Measurements from ENCODE around the gene CACNB2. TPM values are rescaled to one million over a fixed set of nuclear protein-coding genes. Genes with fewer than 3 reads are reported as not detected.
A peak's percentile ranks its signal among the peaks of the same experiment; 100 is the strongest.

Gene CACNB2
- total RNA-seq, 1 donor from 2014 or later = 13.1 TPM

GRCh38 chr10:18400201-18400905, 260.1 kb downstream of the CACNB2 start:
- Mint-ChIP-seq H3K27ac (no peak overlapping the region), H3K4me3 (peak overlapping the region; percentile 71), H3K4me1 (peaks cover 14% of the 10 kb centered on the region), H3K27me3 (ENCODE audit: low read depth) (peaks cover 15% of the 10 kb centered on the region), H3K36me3 (no peaks in the 10 kb centered on the region), H3K9me3 (no peaks in the 10 kb centered on the region)
- DNase-seq (ENCODE audit: low spot score in 2 of 2, unreplicated experiment in 2 of 2) = no peak
- TF ChIP-seq, protein P1, sequence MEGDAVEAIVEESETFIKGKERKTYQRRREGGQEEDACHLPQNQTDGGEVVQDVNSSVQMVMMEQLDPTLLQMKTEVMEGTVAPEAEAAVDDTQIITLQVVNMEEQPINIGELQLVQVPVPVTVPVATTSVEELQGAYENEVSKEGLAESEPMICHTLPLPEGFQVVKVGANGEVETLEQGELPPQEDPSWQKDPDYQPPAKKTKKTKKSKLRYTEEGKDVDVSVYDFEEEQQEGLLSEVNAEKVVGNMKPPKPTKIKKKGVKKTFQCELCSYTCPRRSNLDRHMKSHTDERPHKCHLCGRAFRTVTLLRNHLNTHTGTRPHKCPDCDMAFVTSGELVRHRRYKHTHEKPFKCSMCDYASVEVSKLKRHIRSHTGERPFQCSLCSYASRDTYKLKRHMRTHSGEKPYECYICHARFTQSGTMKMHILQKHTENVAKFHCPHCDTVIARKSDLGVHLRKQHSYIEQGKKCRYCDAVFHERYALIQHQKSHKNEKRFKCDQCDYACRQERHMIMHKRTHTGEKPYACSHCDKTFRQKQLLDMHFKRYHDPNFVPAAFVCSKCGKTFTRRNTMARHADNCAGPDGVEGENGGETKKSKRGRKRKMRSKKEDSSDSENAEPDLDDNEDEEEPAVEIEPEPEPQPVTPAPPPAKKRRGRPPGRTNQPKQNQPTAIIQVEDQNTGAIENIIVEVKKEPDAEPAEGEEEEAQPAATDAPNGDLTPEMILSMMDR (IDR thresholded peaks at IDR 0.05; ENCODE audit: unreplicated experiment) = no peak

DNA sequence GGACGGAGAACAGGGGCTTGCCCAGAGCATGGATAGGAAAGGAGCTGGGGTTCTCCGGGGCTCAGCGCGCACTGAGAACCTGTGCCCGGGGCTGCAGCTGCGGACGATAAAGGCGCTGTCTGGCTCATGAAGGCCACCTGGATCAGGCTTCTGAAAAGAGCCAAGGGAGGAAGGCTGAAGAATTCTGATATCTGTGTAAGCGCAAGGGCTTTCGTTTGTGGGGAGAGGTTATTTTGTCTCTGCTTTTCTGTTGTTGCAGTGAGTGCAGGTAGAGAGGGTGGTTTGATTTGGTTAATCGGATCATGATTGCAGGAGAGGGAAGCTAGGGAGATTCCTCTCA, 260.7 kb downstream of the CACNB2 start:
- Mint-ChIP-seq H3K27ac (no peak overlapping the region), H3K4me1 (peaks cover 14% of the 10 kb centered on the region), H3K36me3 (no peaks in the 10 kb centered on the region), H3K9me3 (no peaks in the 10 kb centered on the region), H3K27me3 (ENCODE audit: low read depth) (peaks cover 15% of the 10 kb centered on the region), H3K4me3 (peak overlapping the region; percentile 71)
- TF ChIP-seq, protein P1 (IDR thresholded peaks at IDR 0.05; ENCODE audit: unreplicated experiment) = no peak
- DNase-seq (ENCODE audit: low spot score in 2 of 2, unreplicated experiment in 2 of 2) = peak in 1 of 2 experiments; percentile 41

GRCh38 chr10:18401416-18402195, 261.4 kb downstream of the CACNB2 start:
- Mint-ChIP-seq H3K4me1 (peaks cover 14% of the 10 kb centered on the region), H3K9me3 (no peaks in the 10 kb centered on the region), H3K27me3 (ENCODE audit: low read depth) (peaks cover 15% of the 10 kb centered on the region), H3K36me3 (no peaks in the 10 kb centered on the region), H3K27ac (no peak overlapping the region), H3K4me3 (peak overlapping the region; percentile 71)
- TF ChIP-seq, protein P1 (IDR thresholded peaks at IDR 0.05; ENCODE audit: unreplicated experiment) = no peak
- no peak for DNase-seq (ENCODE audit: low spot score in 2 of 2, unreplicated experiment in 2 of 2)

DNA sequence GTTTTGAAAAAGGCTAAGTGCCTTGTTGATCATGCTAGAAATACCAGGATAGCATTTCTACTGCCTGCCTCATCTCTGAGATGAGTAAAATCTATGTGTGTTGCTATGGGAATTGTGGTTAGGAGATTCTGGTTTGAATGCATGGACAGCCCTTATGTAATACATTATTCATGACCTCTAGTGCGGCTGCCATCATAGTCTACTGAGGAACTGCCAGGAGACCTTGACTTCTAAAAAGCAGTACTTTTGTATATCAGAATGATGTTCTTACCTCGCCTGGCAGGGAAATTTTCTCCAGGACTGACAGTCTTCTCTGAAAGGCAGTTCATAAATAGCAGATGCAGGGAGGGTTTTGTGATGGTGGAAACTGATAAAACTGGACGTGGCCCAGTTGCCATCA, 262.6 kb downstream of the CACNB2 start:
- H3K27ac Mint-ChIP-seq = no peak overlapping the region

GRCh38 chr10:18404530-18404929, 264.3 kb downstream of the CACNB2 start:
- no peaks in the 10 kb centered on the region for H3K36me3 Mint-ChIP-seq
- H3K4me3 Mint-ChIP-seq = no peak overlapping the region
- no peaks in the 10 kb centered on the region for H3K9me3 Mint-ChIP-seq
- TF ChIP-seq, protein P1 (IDR thresholded peaks at IDR 0.05; ENCODE audit: unreplicated experiment) = no peak
- no peak overlapping the region for H3K27ac Mint-ChIP-seq
- H3K27me3 Mint-ChIP-seq (ENCODE audit: low read depth) = peaks cover 15% of the 10 kb centered on the region
- H3K4me1 Mint-ChIP-seq = peaks cover 14% of the 10 kb centered on the region
- no peak for DNase-seq (ENCODE audit: low spot score in 2 of 2, unreplicated experiment in 2 of 2)

More for the DNA sequence above, 262.6 kb downstream of the CACNB2 start:
- H3K27me3 Mint-ChIP-seq (ENCODE audit: low read depth) = peaks cover 15% of the 10 kb centered on the region
- TF ChIP-seq, protein P1 (IDR thresholded peaks at IDR 0.05; ENCODE audit: unreplicated experiment) = no peak
- H3K36me3 Mint-ChIP-seq = no peaks in the 10 kb centered on the region
- peaks cover 14% of the 10 kb centered on the region for H3K4me1 Mint-ChIP-seq
- DNase-seq (ENCODE audit: low spot score in 2 of 2, unreplicated experiment in 2 of 2) = no peak
- no peaks in the 10 kb centered on the region for H3K9me3 Mint-ChIP-seq
- H3K4me3 Mint-ChIP-seq = no peak overlapping the region

Measured in mesothelial cell of epicardium (in vitro differentiated cells).